WTC11 (cell line): ENCODE results near the gene ZFAND6. TPM values are rescaled to one million over a fixed set of nuclear protein-coding genes. Genes with fewer than 3 reads are reported as not detected.
"Not testable (repeated sequence)": the region's sequence is repeated elsewhere in the genome, so short reads cannot be mapped to it uniquely, and the experiment has no call there.

Experiments
- ATAC-seq: fragments of 200-7000 bp; cut with Tn5 transposase; 2 replicates; pipeline ENCODE4 v1.10.0; 2021; ENCODE audit warnings: mild to moderate bottlenecking, moderate library complexity
- CTCF ChIA-PET: fragments of 300-600 bp; sonication (Branson Sonifier 250); formaldehyde crosslinking; loops from one replicate; lab custom pipeline; 2021; ENCODE audit warnings: antibody characterized with exemption; lab: Charles Lee
- POLR2A ChIA-PET: fragments of 350-600 bp; sonication (Branson Sonifier 250); formaldehyde crosslinking; loops from one replicate; lab custom pipeline; 2021; ENCODE audit warnings: antibody characterized with exemption; lab: Charles Lee
- DNase-seq: peaks from one replicate; pipeline ENCODE4 v3.0.0; 2021; ENCODE audit warnings: low spot score
- H3K27ac Mint-ChIP-seq: 2 replicates; pipeline ENCODE4 v1.8.0; 2021; ENCODE audit warnings: mixed read lengths
- H3K27me3 Mint-ChIP-seq: 2 replicates; pipeline ENCODE4 v1.8.0; 2021; ENCODE audit warnings: low read depth, mild to moderate bottlenecking, moderate library complexity, mixed read lengths
- H3K36me3 Mint-ChIP-seq: 2 replicates; pipeline ENCODE4 v1.8.0; 2021; ENCODE audit warnings: mixed read lengths
- H3K4me1 Mint-ChIP-seq: 2 replicates; pipeline ENCODE4 v1.8.0; 2022; ENCODE audit warnings: mixed read lengths
- H3K4me3 Mint-ChIP-seq: 2 replicates; pipeline ENCODE4 v1.8.0; 2021; ENCODE audit warnings: mild to moderate bottlenecking, moderate library complexity, mixed read lengths
- H3K9me3 Mint-ChIP-seq: 2 replicates; pipeline ENCODE4 v1.8.0; 2021; ENCODE audit warnings: mixed read lengths
- AFF4 ChIP-seq: sonication (generic); formaldehyde crosslinking; IDR thresholded peaks from 2 replicates; pipeline ENCODE4 v1.8.1; 2023; ENCODE audit warnings: mild to moderate bottlenecking, missing genetic modification reagents, borderline replicate concordance
- AR ChIP-seq: fragments of 250-450 bp; sonication (Bioruptor Pico); IDR thresholded peaks from 2 replicates; pipeline ENCODE4 v1.9.0; 2021; ENCODE audit warnings: mild to moderate bottlenecking
- ATF1 ChIP-seq: sonication (generic); formaldehyde crosslinking; IDR thresholded peaks from 2 replicates; pipeline ENCODE4 v1.8.1; 2023; ENCODE audit warnings: mild to moderate bottlenecking, moderate library complexity, missing genetic modification reagents
- CBFB ChIP-seq: sonication (generic); formaldehyde crosslinking; IDR thresholded peaks from 2 replicates; pipeline ENCODE4 v1.8.1; 2022; ENCODE audit warnings: mild to moderate bottlenecking, low read depth, missing genetic modification reagents
- CDX4 ChIP-seq: fragments of 250-450 bp; sonication (Bioruptor Pico); IDR thresholded peaks from 2 replicates; pipeline ENCODE4 v1.9.0; 2021; ENCODE audit warnings: moderate library complexity, mild to moderate bottlenecking, inconsistent platforms, borderline replicate concordance
- ETV6 ChIP-seq: sonication (generic); formaldehyde crosslinking; IDR thresholded peaks from 2 replicates; pipeline ENCODE4 v1.8.1; 2022; ENCODE audit warnings: mild to moderate bottlenecking, missing genetic modification reagents
- GRHL2 ChIP-seq: fragments of 250-450 bp; sonication (Bioruptor Pico); IDR thresholded peaks from 2 replicates; pipeline ENCODE4 v1.8.0; 2022; ENCODE audit warnings: mild to moderate bottlenecking, moderate library complexity; ENCODE audit not compliant: insufficient replicate concordance, severe bottlenecking
- HMGXB4 ChIP-seq: sonication (generic); formaldehyde crosslinking; IDR thresholded peaks from 2 replicates; pipeline ENCODE4 v1.8.1; 2023; ENCODE audit warnings: mild to moderate bottlenecking, moderate library complexity, missing genetic modification reagents
- MXD4 ChIP-seq: fragments of 250-450 bp; sonication (Bioruptor Pico); IDR thresholded peaks from 2 replicates; pipeline ENCODE4 v1.8.0; 2021; ENCODE audit warnings: mild to moderate bottlenecking, moderate library complexity, borderline replicate concordance
- NR3C1 ChIP-seq: sonication (generic); formaldehyde crosslinking; conservative IDR thresholded peaks from 2 replicates; pipeline ENCODE4 v1.8.1; 2023; ENCODE audit warnings: low read depth, mild to moderate bottlenecking, missing genetic modification reagents
- OVOL2 ChIP-seq: fragments of 250-450 bp; sonication (Bioruptor Pico); IDR thresholded peaks from 2 replicates; pipeline ENCODE4 v1.9.0; 2021; ENCODE audit warnings: mild to moderate bottlenecking, borderline replicate concordance
- PRRX2 ChIP-seq: fragments of 250-450 bp; sonication (Bioruptor Pico); IDR thresholded peaks from 2 replicates; pipeline ENCODE4 v1.8.0; 2021; ENCODE audit warnings: mild to moderate bottlenecking
- RORB ChIP-seq: fragments of 250-450 bp; sonication (Bioruptor Pico); IDR thresholded peaks from 2 replicates; pipeline ENCODE4 v1.9.0; 2021; ENCODE audit warnings: mild to moderate bottlenecking
- SMAD4 ChIP-seq: sonication (generic); formaldehyde crosslinking; IDR thresholded peaks from 2 replicates; pipeline ENCODE4 v1.8.0; 2022; ENCODE audit warnings: mild to moderate bottlenecking, missing genetic modification reagents
- SP1 ChIP-seq: sonication (generic); formaldehyde crosslinking; conservative IDR thresholded peaks from 2 replicates; pipeline ENCODE4 v1.8.1; 2022; ENCODE audit warnings: missing genetic modification reagents
- TEAD1 ChIP-seq: sonication (generic); formaldehyde crosslinking; IDR thresholded peaks from 2 replicates; pipeline ENCODE4 v1.8.0; 2022; ENCODE audit warnings: mild to moderate bottlenecking, missing genetic modification reagents
- TP53 ChIP-seq: sonication (generic); formaldehyde crosslinking; IDR thresholded peaks from 2 replicates; pipeline ENCODE4 v1.8.1; 2023; ENCODE audit warnings: mild to moderate bottlenecking, missing genetic modification reagents
- ZNF138 ChIP-seq: sonication (generic); formaldehyde crosslinking; conservative IDR thresholded peaks from 2 replicates; pipeline ENCODE4 v1.8.1; 2022; ENCODE audit warnings: mild to moderate bottlenecking, moderate library complexity, missing genetic modification reagents
- ZNF263 ChIP-seq: sonication (generic); formaldehyde crosslinking; IDR thresholded peaks from 2 replicates; pipeline ENCODE4 v1.8.1; 2022; ENCODE audit warnings: low read depth, mild to moderate bottlenecking, moderate library complexity, missing genetic modification reagents
- total RNA-seq: library from RNA; stranded (reverse); gene quantifications from 3 replicates; pipeline ENCODE4 v1.2.3, GENCODE V29; 2021

Gene ZFAND6
- total RNA-seq, 1 experiment from 2014 or later: 114 TPM

- CTCF ChIA-PET: no interaction called here
- Mint-ChIP-seq H3K4me3 (no peak overlapping the region), H3K27me3 (no peaks in the 10 kb centered on the region), H3K9me3 (no peaks in the 10 kb centered on the region), H3K4me1 (0 out of 2 replicates have a peak, but pooled peaks cover 4% of the 10 kb centered on the region)
- ATAC-seq: no peak
- no peak for TF ChIP-seq AR
- TF ChIP-seq HMGXB4: no peak
- no peak for TF ChIP-seq NR3C1
- no peak for TF ChIP-seq SP1 (CRISPR knock-in tag)
- no peak for TF ChIP-seq TP53
- no peak for TF ChIP-seq OVOL2
- no peak for TF ChIP-seq PRRX2 (CRISPR knock-in tag)
- no peak for TF ChIP-seq MXD4 (CRISPR knock-in tag)
- no peak for TF ChIP-seq TEAD1 (CRISPR knock-in tag)
- TF ChIP-seq ZNF263 (CRISPR knock-in tag): no peak
- no peak for TF ChIP-seq RORB
- TF ChIP-seq ETV6 (CRISPR knock-in tag): no peak
- TF ChIP-seq AFF4: no peak
- TF ChIP-seq CBFB (CRISPR knock-in tag): no peak
- TF ChIP-seq SMAD4 (CRISPR knock-in tag): no peak
- TF ChIP-seq ZNF138 (CRISPR knock-in tag): no peak
- TF ChIP-seq GRHL2 (CRISPR knock-in tag): no peak
- TF ChIP-seq CDX4 (CRISPR knock-in tag): no peak
- no peak for TF ChIP-seq ATF1 (CRISPR knock-in tag)
- TF ChIP-seq, all 79 proteins: peak for 0
- Mint-ChIP-seq H3K36me3 (peaks cover 26% of the 10 kb centered on the region), H3K27ac (no peak overlapping the region)
- DNase-seq: no peak
- POLR2A ChIA-PET: no interaction called here
Measured at GRCh38 chr15:80123034-80123433, 63.6 kb downstream of the ZFAND6 start.

- H3K4me3 Mint-ChIP-seq, H3K9me3 Mint-ChIP-seq, DNase-seq, ATAC-seq, H3K27me3 Mint-ChIP-seq, POLR2A ChIA-PET, H3K4me1 Mint-ChIP-seq, H3K27ac Mint-ChIP-seq, CTCF ChIA-PET: not testable (repeated sequence)
- H3K36me3 Mint-ChIP-seq: peaks cover 26% of the 10 kb centered on the region
Measured at GRCh38 chr15:80127253-80127652, 67.8 kb downstream of the ZFAND6 start.
